Body of pancreas (tissue), 4 donors: ENCODE results near the gene NFIA. TPM values are rescaled to one million over a fixed set of nuclear protein-coding genes. Genes with fewer than 3 reads are reported as not detected.

ENCODE experiments used
- ATAC-seq: fragments of 150-250 bp; one replicate; pipeline ENCODE4 v1.9.1; 2016
- DNase-seq, 4 donors: peaks; one replicate each; pipeline ENCODE4 v3.0.0-alpha.2; 2019
- H3K27ac ChIP-seq, 4 donors: fragments of 200-600 bp; sonication (generic); 1 replicate in 3 of 4; 2 replicates in 1 of 4; pipeline versions ENCODE4 v1.5.1 to v1.6.1; 2016 to 2019; ENCODE audit warnings: mild to moderate bottlenecking in 1 of 4, mixed read lengths in 1 of 4, moderate library complexity in 1 of 4
- H3K27me3 ChIP-seq, 2 donors: fragments of 200-600 bp; sonication (generic); one replicate each; pipeline ENCODE4 v1.6.0; 2016; ENCODE audit warnings: mild to moderate bottlenecking in 1 of 2
- H3K36me3 ChIP-seq, 2 donors: fragments of 200-600 bp; sonication (generic); replicated peaks in 1 of 2; 2 replicates each; pipeline ENCODE4 v1.5.1; 2016; ENCODE audit warnings: low read depth in 2 of 2; ENCODE audit not compliant: insufficient read depth in 1 of 2
- H3K4me1 ChIP-seq: fragments of 200-600 bp; sonication (generic); one replicate; pipeline ENCODE4 v1.6.0; 2016
- H3K4me3 ChIP-seq, 2 donors: fragments of 200-600 bp; sonication (generic); 1 replicate in 1 of 2; 2 replicates in 1 of 2; pipeline ENCODE4 v1.5.1; 2016 to 2019
- H3K9me3 ChIP-seq, 3 donors: fragments of 200-600 bp; sonication (generic); 1 replicate in 2 of 3; 2 replicates in 1 of 3; pipeline ENCODE4 v1.5.1; 2016
- CTCF ChIP-seq, 7 experiments: fragments of 450-650 bp in 4 of 7; fragments of 200-600 bp in 3 of 7; sonication (generic) in 3 of 7; IDR thresholded peaks; one replicate each; pipeline ENCODE4 v1.5.1; 2016 to 2019; ENCODE audit warnings: antibody characterized with exemption in 7 of 7
- POLR2A ChIP-seq, 3 donors: fragments of 450-650 bp; IDR thresholded peaks; one replicate each; pipeline ENCODE4 v1.6.1; 2016; ENCODE audit warnings: antibody characterized with exemption in 3 of 3, mild to moderate bottlenecking in 2 of 3
- WGBS, 2 donors: methylation state at CpG; one replicate each; pipeline ENCODE4 v1.1.5; 2017; 5-methylcytosine and 5-hydroxymethylcytosine counted together
- intact Hi-C: fragments of 100-400 bp; cut with DNase I; formaldehyde crosslinking; loops from one replicate; pipeline ENCODE4 v1.15.1; 2023
- total RNA-seq, 2 donors: library from RNA; depleted of rRNA; stranded (reverse); fragments of >200 nt; gene quantifications; one replicate each; pipeline ENCODE4 v1.1.0, GENCODE V29; 2016

The NFIA gene
- total RNA-seq, 2 donors from 2014 or later: 21.5 to 32.3 TPM

DNA sequence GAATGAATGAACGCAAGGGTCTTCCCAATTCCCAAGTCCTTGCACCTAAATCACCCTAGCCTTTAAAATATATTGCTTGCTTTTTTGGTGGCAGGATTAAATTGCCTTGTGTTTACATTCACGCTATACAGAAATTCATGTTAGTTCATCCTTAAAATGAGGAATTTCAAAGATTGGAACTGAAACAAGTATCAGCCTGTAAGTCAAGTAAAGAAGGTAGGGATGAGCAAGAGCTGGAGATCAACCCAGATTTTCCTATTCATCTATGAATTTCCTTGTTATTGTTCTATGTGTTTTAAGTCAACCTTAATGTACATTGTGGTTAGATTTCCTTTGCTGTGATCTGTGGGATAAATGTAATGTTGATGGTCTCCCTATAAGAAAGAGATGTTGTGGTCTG, 248.2 kb downstream of the NFIA start:
- intact Hi-C loops: no loop called here
- no peaks in the 10 kb centered on the region for H3K9me3 ChIP-seq
- DNase-seq (no peak), ATAC-seq (no peak)
- no peaks in the 10 kb centered on the region for H3K27me3 ChIP-seq
- TF ChIP-seq CTCF (IDR thresholded peaks at IDR 0.05) (no peak), POLR2A (IDR thresholded peaks at IDR 0.05) (no peak)
- no peak overlapping the region for H3K27ac ChIP-seq
- H3K36me3 ChIP-seq: no peaks in the 10 kb centered on the region
- peaks cover 14% of the 10 kb centered on the region for H3K4me1 ChIP-seq
- 97 to 98% methylated on average over 2 of the region's 2 CpGs for WGBS, 2 donors
- no peak overlapping the region for H3K4me3 ChIP-seq

DNA sequence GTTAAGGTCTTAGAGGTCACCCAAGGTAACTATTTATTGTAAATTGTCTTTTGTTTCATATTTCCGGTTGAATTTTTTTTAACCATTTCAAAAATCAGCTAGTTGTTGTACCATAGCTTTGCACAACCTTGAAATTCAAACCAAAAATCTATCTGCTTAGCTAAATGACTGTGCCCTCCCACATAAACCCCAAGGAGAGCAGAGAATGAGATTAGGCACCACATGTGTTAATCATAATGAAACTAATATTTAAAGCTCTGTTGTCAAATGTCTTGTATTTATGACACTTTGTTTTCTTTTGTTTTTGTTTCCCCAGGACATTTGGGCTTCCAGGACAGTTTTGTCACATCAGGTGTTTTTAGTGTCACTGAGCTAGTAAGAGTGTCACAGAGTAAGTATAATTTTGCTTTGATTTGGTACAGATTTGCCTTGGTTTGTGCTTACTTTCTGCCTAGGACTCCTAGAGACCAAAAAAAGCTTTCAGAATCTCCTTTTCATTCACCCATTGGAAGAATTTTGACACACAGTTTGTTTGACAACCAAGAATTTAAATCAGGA, 249.9 kb downstream of the NFIA start:
- Histone ChIP-seq H3K36me3 (no peaks in the 10 kb centered on the region), H3K27ac (no peak overlapping the region), H3K27me3 (no peaks in the 10 kb centered on the region), H3K9me3 (no peaks in the 10 kb centered on the region), H3K4me1 (peaks cover 21% of the 10 kb centered on the region), H3K4me3 (no peak overlapping the region)
- ATAC-seq (no peak), DNase-seq (no peak)
- whole genome bisulfite sequencing, 2 donors: 12 to 29% methylated on average over 1 of the region's 1 CpG
- intact Hi-C loops: no loop called here
- TF ChIP-seq POLR2A (IDR thresholded peaks at IDR 0.05) (no peak), CTCF (IDR thresholded peaks at IDR 0.05) (no peak)

DNA sequence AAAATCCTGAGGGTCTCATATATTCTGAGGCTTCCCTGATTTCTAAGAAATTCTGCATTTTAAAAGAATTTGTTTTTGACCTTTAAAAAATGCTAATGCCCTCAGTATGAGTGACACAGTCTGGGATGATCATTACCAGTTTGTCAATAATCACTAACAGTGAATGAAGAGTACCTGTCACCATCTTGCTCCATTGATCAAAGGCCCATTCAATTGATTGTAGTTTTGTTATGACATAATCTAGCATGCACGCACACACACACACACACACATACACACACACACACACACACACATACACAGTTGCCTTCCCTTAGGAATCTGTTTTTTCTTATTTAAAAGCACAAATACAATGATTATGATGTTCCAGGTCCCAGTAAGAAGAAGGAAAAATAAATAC, 250.4 kb downstream of the NFIA start:
- no peak overlapping the region for H3K27ac ChIP-seq
- peaks cover 26% of the 10 kb centered on the region for H3K4me1 ChIP-seq
- intact Hi-C loops: no loop called here
- no peaks in the 10 kb centered on the region for H3K36me3 ChIP-seq
- DNase-seq: no peak
- no peak for TF ChIP-seq POLR2A (IDR thresholded peaks at IDR 0.05)
- TF ChIP-seq CTCF (IDR thresholded peaks at IDR 0.05): no peak
- 70 to 93% methylated on average over 1 of the region's 1 CpG for WGBS, 2 donors
- H3K4me3 ChIP-seq: no peak overlapping the region
- no peak for ATAC-seq
- no peaks in the 10 kb centered on the region for H3K9me3 ChIP-seq
- no peaks in the 10 kb centered on the region for H3K27me3 ChIP-seq

GRCh38 chr1:61334718-61335589, 252.6 kb downstream of the NFIA start:
- peak in 3 of 4 donors; percentile 39 to 52 (median 49) for DNase-seq
- H3K36me3 ChIP-seq: no peaks in the 10 kb centered on the region
- no peak overlapping the region for H3K4me3 ChIP-seq
- no peaks in the 10 kb centered on the region for H3K9me3 ChIP-seq
- peak overlapping the region in 2 of 4 donors; percentile 9 to 14 for H3K27ac ChIP-seq
- 60 to 73% methylated on average over 14 of the region's 14 CpGs for WGBS, 2 donors
- peaks cover 41% of the 10 kb centered on the region for H3K4me1 ChIP-seq
- TF ChIP-seq POLR2A (IDR thresholded peaks at IDR 0.05) (no peak), CTCF (IDR thresholded peaks at IDR 0.05) (no peak)
- no peak for ATAC-seq
- intact Hi-C loops: no loop called here
- H3K27me3 ChIP-seq: no peaks in the 10 kb centered on the region
